ENCODE measurements around the gene HABP4.
"Not testable (repeated sequence)": the region's sequence is repeated elsewhere in the genome, so short reads cannot be mapped to it uniquely, and the experiment has no call there.

HABP4 gene

DNA sequence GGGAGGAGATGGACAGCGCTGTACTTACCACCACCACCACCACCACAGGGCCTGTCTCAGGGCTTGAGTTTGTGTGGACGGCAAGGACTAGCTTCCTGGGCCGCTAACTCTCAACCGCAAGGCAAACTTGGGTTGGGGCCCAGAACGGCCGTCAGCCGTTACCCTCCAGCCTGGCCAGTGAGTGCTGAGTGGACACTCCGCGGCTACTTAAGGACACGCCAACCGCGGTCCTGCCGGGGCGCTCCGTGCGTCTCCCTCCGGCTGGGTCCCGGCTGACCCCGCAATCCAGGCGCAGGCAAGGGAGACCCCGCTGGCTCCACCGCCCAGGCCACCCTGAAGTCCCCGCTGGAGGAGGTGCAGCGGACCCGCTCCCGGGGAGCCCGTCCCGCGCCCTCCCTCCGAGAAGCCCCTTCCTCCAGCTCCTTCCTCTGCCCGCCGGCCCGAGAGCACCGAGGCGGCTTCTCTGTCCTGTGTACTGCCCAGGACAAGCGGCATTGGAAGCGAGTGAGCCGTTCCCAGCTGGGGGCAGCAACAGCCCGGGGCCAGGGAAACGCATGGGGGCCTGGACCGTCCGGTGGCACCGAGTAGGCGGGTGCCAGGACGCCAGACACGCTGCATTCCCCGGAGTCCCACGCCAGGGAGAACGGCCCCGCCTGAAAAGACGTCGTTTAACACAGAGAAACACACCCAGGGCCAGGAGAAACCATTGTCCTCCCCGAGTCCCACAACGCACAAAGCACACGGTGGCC lies 46.6 kb downstream of the HABP4 start:
- no peak for DNase-seq (ENCODE audit: low read depth in 2 of 2)

DNA sequence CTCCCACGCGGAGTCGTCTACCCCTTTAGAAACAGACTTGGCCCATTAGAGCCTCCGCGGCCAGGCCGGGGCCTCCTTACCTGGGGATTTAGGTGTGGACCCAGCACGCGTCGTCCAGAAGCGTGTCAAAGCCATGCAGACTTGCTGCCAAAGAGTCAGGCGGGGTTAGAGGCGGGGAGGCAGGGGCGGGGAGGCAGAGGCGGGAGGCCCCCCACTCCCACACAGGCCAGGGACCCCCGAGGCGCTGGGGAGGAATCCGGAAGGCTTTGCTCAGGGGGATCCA lies 47.1 kb downstream of the HABP4 start:
- DNase-seq (ENCODE audit: low read depth in 2 of 2), result no peak

DNA sequence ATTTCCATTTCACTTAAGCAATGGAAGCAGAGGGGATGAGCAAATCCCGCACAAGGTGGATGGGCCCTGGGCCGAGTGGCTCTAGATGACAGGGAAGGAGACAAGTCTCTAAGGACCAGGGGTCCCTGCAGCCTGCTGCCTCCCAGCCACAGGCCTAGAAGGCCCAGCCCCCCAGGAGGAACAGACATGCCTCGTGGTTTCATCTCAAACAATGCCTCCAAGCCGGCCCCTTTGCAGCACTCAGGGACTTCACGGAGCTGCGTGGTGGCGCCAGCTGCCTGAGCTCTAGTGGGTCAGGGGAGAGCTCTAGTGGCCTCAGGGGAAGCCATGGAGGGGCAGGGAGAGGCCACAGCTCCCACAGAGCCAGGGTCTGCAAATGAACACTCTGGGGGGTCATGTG lies 48.8 kb downstream of the HABP4 start:
- DNase-seq (ENCODE audit: low read depth in 2 of 2), result no peak

DNA sequence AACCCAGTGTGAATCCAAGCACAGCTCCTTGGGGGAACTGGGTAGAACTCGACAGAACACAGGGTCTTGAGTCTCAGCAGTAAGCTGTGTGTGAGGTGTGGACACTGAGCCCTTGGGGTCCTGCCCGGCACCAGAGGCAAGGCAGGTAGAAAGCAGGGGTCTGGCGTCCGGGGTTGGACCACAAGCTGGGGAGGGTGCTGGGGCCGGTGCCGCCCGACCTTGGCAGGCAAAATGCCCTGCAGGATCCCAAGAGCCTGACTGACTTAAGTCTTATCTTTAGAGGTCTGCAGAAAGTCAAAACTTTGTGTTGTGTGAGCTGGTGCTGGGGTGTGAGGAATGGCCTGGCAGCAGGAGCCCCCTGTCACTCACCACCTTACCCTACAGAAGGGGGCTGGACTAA lies 49.3 kb downstream of the HABP4 start:
- no peak for DNase-seq (ENCODE audit: low read depth in 2 of 2)

DNA sequence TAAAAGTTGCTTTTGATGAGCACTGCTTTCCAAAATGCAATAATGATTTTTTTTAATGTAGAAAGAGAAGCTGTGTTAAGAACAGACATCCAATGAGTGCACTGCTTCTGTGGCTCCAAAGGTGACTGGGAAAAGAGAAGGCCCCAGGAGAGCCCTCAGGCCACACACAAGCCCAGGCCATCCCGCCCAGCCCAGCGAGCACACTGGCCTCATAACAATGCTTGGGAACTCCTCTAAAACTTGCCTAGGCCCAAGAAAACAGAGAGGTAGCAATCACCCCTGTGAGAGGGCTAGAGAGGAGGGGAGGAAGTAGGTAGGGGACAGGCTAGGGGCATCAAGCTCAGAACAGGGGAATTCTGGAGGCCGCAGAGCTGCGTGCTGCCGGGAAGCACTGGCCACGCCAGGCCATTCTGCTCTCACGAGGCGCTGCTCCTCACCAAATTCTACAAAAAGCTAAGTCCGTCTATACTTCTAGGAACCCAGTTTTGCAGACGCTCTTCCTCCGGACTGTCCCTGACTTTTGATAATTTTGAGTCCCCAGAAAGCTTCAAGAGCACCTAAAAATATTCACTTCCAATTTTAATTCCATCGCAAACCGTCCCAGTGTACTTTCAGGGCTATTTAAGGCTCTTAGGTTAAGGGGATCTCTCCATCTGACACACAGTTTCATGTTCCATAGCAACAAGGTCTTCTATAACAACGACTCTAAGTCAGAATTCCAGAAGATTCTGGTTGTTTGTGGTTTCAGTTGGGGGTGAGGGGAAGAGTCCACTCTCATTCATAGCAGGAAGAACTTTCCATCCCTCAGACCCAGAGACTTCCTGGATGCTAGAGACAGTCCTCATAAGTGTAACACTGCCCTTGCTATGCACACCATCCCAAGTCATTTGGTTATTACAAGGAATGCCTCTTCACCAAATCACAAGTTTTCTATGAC lies 51.0 kb downstream of the HABP4 start:
- DNase-seq (ENCODE audit: low read depth in 2 of 2), result no peak

DNA sequence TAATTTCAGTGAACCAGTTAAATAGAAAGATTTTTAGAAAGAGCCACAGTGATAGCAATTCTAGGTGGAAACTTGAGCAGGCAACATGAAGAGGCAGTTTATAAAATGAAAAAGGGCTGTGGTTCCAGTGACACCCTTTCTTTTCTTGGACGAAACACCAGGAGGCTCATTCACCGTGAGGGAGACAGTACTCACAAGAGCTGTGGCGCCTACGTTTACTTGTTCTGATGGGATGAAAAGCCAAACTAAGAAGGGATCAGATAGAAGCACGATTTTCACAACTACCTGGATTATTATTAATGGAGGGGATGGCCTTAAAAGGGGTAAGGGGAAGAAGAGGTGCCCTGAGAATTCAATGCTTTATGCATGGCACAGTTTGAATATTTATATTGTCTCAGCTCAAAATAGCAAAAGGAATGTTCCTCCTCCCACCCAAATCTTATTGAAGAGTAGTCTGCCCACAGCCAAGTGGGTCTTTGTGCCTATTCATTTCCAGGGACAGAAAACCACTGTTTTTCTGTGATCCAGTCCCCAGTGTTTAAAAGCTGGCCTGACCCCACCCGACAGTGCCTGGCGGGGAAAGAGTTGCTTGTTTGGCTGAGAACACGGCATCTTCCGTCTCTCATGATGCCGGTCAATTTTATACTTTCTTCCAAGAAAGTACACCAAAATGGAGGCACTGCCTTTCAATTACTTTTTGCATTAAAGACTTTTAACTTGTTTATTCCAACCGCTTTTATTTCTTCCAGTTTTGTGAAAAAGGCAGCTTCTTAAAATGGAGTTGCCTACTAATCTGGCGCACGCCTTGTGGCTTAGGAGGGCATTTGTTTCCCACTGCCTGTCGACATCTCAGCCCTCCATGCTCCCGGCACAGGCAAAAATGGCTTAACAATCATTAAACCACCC lies 51.9 kb downstream of the HABP4 start:
- no peak for DNase-seq (ENCODE audit: low read depth in 2 of 2)

DNA sequence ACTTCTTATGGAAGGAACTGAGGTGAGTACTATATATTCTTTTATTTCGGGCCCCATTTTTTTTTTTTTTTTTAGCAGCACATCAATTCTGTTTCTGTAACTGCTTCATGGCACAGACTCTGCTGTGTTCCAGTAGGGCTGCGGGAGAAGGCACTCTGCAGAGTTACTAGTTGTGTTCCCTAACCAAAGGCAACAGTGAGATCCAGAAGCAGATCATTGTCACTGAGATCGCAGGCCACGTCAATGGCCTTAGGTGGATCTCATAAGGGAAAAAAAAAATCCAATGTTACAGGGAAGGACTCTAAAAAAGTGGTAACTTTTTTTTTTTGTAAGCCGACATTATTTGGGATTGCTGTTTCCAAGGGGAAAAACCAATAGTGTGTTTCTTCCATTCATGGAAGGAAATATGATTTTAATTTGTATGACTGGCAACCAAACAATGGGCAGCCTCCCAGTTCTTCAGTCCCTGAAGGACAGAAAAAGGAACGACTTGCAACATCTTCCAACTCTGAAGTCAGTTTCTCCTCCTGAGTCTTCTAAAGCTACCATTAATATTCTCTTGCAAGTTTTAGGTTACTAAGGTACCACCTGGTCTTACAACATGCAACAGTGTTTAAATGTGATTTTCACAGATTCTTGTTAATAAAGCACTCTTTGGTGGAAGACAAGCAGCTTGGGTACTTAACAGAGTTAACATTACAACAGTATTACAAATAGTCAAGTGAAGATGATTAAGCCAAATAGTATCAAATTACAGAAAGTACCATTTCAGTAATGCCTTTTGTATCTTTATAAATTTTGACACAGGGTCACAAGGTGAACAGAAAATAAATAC lies 52.8 kb downstream of the HABP4 start:
- DNase-seq (ENCODE audit: low read depth in 2 of 2), result no peak

DNA sequence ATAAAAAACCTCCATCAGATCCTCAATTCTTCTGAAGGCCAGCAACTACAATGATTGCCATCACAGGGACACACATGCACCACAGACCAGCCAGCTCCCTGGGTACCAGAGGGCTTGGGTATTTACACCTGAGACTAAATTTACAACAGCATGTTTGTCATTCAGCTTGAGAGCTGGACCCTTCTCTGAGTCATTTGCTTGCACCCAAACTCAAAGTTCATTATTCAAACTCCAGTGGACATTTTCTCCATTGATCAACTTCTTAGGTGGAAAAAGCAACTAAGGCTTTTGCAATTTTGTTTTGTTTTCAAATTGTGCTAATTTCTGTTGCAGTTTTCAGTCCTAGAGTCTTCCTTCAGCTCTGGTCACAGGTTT lies 53.4 kb downstream of the HABP4 start:
- not testable (repeated sequence) for DNase-seq (ENCODE audit: low read depth in 2 of 2)

DNA sequence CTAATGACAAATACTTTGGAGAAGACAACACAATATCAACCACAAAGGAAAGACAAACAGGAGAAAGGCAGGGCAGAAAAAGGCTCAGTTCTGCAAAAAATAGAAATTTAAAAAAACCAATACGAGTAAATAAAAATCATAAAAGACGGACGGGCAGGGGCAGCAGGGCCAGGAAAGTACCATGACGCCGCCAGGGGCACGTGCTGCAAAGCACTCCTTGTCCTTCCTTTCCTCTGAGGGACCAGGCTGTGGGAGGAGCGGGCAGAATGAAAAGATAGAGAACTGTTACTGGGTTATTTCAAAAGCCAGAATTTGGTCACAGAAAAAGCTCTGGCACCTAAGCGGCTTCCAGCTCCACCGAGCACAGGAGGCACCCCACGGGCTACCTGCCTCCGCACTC lies 53.9 kb downstream of the HABP4 start:
- DNase-seq (ENCODE audit: low read depth in 2 of 2), result no peak

DNA sequence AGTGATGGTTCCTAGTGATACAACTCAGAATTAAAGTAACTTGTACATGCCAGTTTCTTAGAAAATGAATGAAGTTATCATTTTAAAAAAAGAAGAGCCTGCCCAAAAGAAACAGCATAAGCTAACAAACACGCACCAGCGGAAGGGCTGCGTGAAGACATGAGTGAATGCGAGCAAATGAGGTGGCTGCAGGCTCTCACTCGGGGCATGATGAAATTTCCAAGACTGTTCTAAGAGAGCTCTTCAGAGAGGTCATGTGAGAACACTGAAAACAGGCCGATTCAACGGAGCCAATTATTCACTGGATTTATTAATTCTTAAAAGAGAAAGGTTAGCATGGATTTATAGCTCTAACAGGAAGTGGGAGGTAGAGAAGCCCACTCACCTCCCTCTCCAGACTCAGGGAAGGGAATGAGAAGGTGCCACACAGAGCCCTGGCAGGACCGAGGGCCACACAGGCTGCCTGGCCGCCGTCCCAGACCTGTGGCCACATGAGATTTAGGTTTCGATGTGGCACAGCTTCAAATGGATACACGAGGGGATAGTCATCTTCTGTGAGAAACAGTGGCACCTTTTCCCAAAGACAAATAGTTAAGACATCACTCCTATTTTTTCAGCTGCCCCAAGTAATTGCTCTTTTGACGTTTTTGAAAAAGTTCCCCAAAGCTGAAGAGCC lies 55.5 kb downstream of the HABP4 start:
- no peak for DNase-seq (ENCODE audit: low read depth in 2 of 2)

DNA sequence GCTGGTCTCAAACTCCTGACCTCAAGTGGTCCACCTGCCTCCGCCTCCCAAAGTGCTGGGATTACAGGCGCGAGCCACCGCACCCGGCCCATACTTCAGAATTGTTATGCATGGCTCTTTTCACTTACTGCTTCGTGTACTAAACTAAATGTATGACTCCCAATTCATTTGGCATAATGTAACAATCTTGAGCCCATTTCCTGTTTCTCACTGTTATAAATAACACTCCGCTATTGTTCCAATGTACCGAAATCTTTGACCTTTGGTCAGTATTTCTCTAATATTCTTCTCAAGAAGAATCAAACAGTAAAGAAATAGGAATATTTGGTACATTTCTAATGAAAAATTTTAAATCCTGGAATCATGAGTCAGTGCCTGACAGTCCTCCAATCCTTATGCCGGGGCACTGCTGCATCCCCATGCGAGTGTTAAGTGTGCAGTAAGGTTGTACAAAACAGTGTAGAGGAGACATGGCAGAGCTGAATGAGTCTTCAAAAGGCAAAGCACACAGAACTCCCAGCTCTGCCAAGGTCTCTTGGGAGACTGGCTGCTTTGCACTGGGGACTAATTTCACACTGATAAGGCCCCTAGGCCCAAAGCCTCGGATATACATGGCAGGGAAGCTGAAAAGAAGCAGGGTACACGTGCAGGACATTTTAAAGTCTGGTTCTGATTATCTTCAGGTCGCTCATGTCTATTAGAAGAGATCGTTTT lies 58.4 kb downstream of the HABP4 start:
- no peak for DNase-seq (ENCODE audit: low read depth in 2 of 2)

DNA sequence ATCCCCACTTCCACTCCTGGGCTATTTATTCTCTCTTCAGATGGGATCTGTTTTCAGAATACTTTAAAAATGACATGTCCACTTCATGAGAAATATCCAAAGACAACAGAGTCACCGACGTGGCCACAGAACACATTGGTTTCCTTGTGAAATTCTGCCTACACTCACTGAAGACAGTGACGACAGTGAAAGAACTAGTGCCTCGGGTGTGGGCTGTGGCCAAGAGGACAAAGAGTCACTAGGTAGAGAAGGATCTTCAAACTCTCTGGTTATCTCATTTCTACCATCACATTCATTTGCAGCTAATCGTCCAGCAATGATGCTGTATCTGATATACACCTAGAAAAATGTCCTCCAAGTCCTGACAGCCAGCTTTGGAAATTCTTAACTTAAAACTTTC lies 59.1 kb downstream of the HABP4 start:
- no peak for DNase-seq (ENCODE audit: low read depth in 2 of 2)

DNA sequence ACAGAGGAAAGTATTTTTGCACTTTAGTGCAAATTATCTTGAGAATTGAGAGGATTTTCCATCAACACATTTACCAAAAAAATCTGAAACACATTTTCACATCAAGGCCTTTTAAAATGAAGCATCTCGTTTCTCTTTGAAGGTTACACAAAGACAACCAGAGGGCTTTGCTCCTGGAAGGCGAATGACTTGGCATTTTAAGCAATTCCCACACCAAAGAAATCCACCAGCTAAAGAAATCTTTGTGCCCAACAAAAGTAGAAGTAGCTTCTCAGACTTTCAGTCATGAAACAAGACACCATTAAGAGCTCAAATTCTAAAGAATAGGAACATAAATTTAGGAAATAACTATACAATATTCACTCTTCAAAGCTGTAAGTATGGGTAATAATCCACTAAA lies 59.9 kb downstream of the HABP4 start:
- DNase-seq (ENCODE audit: low read depth in 2 of 2), result no peak

DNA sequence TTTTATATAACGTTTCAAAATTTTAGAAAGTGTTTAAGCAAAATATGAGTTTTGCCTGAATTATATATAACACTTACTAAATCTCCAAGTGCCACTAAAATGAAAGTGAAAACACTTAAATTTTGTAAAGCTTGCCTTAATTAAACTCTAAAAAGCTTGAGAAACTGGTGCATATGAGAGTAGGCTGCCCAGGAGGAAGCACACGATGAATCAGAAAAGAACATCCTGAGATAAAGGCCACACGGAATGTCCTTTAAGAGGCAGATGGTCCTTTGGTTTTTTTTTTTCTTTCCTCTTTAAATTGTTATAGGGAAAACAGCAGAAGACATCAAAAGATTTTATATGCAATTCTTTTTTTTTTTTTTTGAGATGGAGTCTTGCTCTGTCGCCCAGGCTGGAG lies 60.3 kb downstream of the HABP4 start:
- no peak for DNase-seq (ENCODE audit: low read depth in 2 of 2)

DNA sequence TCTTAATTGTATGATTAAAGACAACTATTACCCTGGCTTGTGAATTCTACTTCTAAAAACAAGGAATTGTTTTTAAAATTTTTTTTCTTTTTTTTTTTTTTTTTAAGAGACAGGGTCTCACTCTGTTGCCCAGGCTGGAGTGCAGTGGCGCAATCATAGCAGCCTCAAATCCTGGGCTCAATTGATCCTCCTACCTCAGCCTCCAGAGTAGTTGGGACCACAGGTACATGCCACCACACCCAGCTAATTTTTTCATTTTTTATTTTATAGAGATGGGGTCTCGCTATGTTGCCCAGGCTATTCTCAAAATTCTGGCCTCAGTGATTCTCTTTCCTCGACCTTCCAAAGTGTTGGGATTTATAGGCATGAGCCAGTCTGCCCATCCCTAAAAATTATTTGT lies 62.3 kb downstream of the HABP4 start:
- no peak for DNase-seq (ENCODE audit: low read depth in 2 of 2)

DNA sequence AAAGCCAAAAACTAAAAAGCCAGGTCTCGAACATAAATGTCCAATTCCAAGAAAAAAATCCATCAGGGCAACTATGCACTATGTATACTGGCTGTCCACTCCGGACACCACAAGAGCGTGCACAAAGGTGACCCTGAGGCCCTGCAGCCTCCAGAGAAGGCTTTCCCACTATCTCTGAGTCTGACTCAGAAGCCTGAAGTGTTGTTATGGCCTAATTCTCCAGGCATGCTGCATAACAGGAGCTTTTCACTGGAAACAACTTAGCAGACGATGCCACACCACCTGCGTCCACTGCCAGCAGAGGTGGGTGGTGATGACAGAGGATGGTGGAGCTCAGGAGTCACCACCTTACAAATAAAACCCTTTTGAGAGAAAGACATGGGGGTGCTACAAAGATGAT lies 63.7 kb downstream of the HABP4 start:
- DNase-seq (ENCODE audit: low read depth in 2 of 2), result no peak

DNA sequence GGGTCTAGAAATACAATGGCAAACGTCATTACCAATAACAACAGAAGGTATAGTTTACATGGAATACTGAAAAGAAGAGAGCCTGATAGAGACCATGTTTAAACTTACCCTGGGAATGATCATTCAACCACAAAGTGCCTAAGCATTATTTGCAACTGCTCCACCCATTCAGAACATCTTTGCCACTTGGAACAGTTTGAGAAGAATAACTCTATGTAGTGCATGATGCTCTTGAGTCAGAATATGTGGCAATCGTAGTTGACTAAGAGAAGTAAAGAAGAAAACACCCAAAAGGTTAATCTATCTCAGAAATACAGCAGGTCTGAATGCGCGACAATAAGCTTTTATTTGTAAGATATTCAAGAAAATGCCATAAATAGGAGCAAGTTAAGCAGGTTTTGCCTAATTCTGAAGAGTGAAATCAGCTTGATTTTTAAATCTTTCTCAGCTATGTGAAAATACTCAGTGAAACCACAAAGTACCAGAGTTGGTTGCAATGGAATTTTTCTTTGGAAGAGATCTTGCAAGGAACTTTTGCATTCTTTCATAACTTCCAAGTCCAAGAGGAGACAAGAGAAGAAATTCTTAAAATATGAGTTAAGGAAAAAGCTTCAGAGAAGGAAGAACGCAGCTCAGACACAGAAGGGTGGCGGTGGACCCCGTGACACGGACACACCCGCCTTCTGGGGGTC lies 64.3 kb downstream of the HABP4 start:
- DNase-seq (ENCODE audit: low read depth in 2 of 2), result peak; percentile 57 to 62

DNA sequence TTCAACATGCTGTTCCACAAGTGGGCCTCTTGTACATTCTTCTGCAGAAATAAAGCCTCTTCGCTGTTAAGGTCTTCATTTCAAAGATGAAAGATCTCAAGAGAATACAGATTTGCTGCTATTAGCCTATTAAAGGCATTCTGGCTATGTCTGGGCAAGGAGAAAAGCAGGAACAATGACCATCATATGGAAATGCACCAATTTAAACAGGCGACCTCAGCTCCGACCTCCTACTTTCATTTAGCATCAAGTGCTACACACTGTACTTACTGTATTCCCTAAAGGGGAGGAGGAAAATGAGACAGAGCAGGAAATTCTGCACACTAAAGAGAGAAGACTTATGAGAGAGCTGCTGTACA lies 64.8 kb downstream of the HABP4 start:
- no peak for DNase-seq (ENCODE audit: low read depth in 2 of 2)

DNA sequence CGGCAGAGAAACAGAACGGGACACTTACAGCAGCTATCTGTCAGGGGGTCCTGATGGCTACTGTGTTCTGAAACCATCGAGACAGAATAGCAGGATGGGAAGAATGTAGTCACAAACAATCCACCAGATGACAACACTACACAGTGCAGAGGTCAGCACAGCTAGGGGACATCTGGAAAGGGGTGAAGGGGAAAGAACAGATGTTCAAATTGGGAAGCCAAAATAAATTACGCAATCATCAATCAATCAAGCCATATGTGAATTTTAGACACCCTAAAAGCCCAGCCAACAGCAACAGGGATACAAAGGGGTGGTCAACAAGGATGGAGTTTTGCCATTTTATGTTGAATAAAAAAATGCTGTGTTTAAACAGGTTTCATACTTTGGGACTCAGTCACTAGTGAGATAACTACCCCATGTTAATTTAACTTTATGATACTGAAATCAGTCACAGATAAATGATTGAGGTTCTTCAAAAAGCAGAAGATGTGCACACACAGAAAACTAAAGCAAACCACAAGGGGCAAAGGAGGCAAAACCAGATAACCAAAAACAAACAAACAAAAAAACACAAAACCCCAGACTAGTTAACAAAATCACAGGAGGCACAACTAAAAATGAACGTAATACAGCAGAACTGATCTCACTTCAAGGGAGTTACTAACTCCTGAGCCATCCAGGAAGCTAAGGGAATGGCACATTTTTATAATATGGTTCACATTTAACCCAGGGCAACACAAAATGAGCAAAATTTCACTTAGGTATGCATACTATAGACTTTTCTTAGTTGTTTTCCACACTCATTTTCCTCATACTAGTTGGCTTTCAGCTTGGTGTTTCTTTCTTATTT lies 65.9 kb downstream of the HABP4 start:
- DNase-seq (ENCODE audit: low read depth in 2 of 2), result no peak

Data from fibroblast of skin of left biceps (primary cell).